Fibroblast of lung (primary cell): Measurements from ENCODE around the gene ABCC10.

ENCODE experiments used
- CTCF ChIP-seq, 2 donors: IDR thresholded peaks in 1 of 2; conservative IDR thresholded peaks in 1 of 2; 1 replicate in 1 of 2; 2 replicates in 1 of 2; pipeline ENCODE4 v1.5.1; 2011 to 2012; ENCODE audit warnings: low read length in 2 of 2, control low read depth in 1 of 2, inconsistent platforms in 1 of 2, low read depth in 1 of 2, mild to moderate bottlenecking in 1 of 2
- EZH2 ChIP-seq: IDR thresholded peaks from 2 replicates; pipeline ENCODE4 v1.5.1; 2012; ENCODE audit warnings: low read length, control low read depth, mild to moderate bottlenecking; ENCODE audit errors: missing control alignments

- TF ChIP-seq CTCF (conservative IDR thresholded peaks at IDR 0.05 in 1 of 2, IDR thresholded peaks at IDR 0.05 in 1 of 2; ENCODE audit: low read depth in 1 of 2, low read length in 2 of 2) (no peak), EZH2 (no peak)
Observed at GRCh38 chr6:43434943-43435342, 7.6 kb downstream of the ABCC10 start.
